ENCODE measurements around the gene CD2.

CD2 gene

DNA sequence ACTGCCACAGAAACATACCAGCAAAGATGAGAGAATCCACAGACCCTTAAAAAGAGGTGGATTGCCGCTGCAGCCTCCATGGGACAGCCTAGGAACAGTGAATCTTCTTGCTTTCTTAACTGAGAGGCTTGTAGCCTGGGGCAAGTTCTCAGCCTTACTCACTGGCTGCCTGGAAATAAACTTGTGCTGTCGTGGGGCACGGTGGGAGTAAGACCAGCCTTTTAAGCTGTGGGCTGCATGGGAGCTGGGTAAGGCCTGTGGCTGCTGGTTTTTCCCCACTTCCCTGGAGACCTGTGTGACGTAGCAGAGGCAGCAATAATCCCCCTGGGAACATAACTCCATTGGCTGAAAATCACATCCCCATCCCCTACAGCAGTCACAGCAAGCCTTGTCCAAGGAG, 30.8 kb downstream of the CD2 start:
- DNase-seq, result no peak

DNA sequence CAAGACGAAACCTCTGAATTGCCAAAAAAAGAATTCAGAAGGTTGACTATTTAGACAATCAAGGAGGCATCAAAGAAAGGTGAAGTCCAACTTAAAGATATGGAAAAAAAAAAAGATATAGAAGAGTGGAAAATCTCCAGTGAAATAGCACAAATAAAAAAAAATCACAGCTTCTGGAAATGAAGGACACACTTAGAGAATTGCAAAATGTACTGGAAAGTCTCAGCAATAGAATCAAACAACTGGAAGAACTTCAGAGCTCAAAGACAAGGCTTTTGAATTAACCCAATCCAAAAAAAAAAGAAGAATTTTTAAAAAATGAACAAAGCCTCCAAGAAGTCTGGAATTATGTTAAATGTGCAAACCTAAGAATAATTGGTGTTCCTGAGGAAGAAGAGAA, 31.8 kb downstream of the CD2 start:
- DNase-seq, result no peak

DNA sequence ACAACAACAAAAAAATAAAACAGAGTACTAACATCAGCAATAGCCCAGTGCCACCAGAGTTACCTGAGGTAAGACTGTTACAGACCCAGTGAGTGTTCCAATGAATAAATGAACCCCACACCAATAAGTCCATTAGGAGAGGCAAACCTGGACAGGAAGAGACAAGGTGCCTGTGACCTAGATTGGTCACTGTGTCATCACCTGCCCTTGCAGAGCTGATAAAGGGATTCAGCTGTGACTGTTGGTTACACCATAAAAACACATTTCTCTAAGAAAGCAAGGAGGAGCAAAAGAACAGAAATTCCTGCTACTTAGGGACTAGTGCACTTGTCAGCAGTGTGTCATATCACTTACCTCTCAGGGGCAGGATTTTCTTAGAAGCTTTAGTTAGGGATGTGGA, 37.5 kb downstream of the CD2 start:
- DNase-seq, result no peak

DNA sequence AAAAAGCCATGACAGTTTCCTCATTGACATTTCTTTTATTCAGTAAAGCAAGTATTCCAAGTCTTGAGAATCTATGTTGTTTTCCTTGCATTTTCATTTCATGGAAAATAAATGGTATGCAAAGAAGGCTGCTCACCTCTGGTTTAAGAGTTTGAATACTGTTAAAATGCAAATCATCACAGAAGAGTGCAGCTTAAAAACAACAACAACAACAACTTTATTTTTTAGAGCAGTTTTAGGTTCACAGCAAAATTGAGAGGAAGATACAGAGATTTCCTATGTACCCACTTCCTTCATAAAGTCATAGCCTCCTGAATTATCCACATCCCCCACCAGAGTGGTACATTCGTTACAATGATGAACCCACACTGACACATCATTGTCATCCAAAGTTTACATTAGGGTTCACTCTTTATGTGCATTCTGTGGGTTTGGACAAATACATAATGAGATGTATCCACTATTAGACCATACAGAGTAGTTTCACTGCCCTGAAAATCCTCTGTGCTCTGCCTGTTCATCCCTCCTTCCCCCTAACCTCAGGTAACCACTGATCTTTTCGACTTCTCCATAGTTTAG, 39.2 kb downstream of the CD2 start:
- DNase-seq, result peak; percentile 69 to 76

DNA sequence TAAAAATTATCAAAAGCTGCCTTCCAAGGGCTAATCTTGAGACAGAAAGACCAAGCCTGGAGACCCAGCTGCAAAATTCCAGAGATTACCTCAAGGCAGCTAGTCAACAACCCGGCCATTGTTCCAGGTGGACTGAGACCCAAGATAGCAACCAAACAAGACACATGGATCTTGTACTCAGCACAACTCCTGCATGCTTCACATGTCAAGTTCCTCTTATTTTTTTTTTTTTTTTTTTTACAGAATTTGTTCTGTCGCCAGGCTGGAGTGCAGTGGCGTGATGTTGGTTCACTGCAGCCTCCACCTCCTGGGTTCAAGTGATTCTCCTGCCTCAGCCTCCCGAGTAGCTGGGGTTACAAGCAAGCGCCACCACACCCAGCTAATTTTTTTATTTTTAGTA, 40.1 kb downstream of the CD2 start:
- DNase-seq, result no peak

- DNase-seq, result no peak
Measured at GRCh38 chr1:116794804-116795481, 40.7 kb downstream of the CD2 start.

DNA sequence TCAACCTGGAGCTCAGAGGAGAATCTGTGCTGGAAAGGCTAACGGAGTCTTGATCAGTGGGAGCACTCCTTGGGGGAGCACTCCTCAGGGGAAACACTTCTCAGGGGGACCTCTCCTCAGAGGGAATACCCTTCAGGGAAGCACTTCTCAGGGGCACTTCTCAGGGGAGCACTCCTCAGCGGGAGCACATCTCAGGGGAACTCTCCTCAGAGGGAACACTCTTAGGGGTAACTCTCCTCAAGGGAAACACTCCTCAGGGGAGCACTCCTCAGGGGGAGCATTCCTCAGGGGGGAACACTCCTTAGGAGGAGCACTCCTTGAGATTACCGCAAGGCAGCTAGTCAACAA, 41.2 kb downstream of the CD2 start:
- no peak for DNase-seq

DNA sequence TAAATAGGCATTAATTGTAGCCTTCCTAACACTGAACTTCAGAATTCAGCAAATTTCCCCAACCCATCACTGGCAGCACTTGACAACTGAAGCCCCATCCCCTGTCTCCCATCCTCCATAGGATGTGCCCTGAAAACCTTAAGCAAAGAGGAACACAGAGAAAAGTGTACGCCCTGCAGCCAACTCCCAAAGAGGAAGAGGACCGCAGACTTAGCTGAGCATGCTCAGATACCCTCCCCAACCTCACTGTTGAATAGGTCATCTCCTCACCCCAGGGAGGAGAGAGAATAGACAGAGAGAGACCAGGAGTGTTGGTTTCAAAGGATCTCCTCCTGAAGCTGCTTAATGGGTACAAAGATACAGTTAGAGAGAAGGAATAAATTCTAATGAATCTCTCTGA, 50.5 kb downstream of the CD2 start:
- DNase-seq, result no peak

- DNase-seq, result no peak
Measured at GRCh38 chr1:116805398-116805797, 51.2 kb downstream of the CD2 start.

DNA sequence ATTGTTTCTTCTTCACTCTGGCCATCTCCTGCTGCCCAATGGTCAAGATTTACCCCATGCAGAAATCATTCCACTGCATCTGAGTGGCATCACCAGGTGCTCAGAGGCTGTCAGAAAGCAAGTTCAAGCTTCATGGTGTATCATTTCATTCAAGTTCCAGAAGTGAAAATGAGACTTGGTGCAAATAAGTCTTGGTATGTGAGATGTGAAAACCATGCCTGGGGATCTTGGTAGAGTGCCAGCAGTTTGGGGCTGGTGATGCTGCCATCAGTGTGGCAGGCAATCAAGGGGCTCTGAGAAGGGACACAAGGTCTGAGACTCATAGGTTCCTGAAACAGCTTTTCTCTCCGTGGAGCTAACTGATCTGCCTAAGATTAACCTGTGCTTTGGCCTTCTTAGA, 52.0 kb downstream of the CD2 start:
- DNase-seq, result no peak

DNA sequence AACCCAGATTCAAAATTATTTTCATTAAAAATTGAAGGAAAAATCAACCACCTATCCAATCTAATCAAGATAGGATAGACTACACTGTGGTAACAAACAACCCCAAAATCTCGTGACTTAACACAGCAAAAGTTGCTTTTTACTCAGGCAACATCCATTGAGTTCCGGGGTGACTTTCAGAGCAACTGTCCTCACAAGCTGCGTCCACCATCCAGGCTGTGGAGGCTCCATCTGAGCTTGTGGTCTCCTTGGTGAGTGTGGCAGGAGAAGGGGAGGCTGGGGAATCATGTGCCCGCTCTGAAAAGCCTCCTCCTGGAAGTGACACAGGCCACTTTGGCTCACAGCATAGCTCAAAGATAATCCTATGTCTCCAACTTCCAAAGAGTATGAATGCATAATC, 52.4 kb downstream of the CD2 start:
- no peak for DNase-seq

GRCh38 chr1:116807394-116808199, 53.4 kb downstream of the CD2 start:
- DNase-seq, result no peak

DNA sequence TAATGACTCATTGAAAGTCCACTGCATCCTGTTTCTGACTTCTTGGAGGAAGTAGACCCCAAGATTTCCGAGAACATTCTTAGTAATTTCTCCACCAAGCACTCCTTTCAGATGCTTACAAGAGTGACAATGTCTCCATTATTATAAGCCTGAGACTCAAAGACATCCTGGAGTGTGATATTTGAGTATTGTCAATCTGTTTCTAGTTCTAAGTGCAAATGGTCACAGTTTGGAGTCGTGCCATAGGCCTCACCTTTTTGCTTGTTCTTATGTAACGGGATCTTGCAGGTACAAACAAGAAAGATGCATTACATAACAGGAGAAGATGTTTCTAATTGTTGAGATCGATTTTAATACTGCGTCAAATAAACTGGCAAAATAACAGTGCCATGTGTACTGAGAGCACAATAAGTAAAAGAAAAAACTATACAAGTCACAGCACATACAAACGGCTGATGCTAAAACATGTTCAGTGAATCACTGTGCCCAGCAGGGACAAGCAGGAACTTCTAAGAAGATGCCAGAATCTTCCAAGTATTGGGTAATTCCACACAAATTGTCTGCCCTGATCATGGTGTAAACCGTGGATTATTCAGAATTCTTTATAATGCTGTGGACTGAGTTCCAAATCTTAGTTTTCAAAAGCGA, 54.1 kb downstream of the CD2 start:
- DNase-seq, result no peak

DNA sequence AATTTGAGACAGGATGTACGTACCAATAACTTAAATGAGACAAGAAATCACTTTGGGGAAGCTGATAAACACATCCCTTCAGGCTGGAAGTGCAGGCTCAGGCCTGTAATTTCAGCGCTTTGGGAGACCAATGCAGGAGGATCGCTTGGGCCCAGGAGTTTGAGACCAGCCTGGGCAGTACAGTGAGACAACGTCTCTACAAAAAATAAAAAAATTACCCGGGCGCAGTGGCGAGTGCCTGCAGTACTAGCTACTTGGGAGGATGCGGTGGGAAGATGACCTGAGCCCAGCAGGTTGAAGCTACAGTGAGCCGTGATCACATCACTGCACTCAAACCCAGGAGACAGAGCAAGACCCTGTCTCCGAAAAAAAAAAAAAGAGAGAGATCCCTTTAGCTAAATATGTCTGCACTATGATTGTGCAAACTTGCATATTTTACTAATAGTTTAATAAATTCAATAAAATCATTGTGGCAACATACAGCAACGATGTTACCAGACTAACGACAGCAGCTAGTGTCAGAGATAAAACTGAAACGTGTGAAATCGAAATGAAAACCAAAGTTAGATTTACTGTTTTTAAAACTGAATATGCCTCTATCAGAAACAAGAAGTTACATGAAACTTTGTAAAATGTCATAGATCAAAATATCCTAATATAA, 54.7 kb downstream of the CD2 start:
- DNase-seq, result no peak

- DNase-seq, result no peak
Measured at GRCh38 chr1:116811321-116811720, 57.1 kb downstream of the CD2 start.

- DNase-seq, result no peak
Measured at GRCh38 chr1:116814926-116815723, 60.9 kb downstream of the CD2 start.

GRCh38 chr1:116817582-116818064, 63.4 kb downstream of the CD2 start:
- peak; percentile 84 to 95 for DNase-seq

Data from NCI-H526 (cell line).